Keratinocyte (primary cell): ENCODE data around the gene ACSL6. TPM values are rescaled to one million over a fixed set of nuclear protein-coding genes. Genes with fewer than 3 reads are reported as not detected.

ENCODE experiments used
- DNase-seq: peaks from one replicate; pipeline ENCODE4 v3.0.0-alpha.2; 2011; ENCODE audit warnings: low read depth, missing footprints, low spot score
- FAIRE-seq: peaks from 2 replicates; lab custom pipeline; 2011; peaks lifted over from hg19 to GRCh38; lab: Jason Lieb, UNC
- H2AFZ ChIP-seq: 2 replicates; pipeline ENCODE4 v1.6.0; 2012; ENCODE audit warnings: low read length, control low read depth, inconsistent platforms; ENCODE audit not compliant: control insufficient read depth
- H3K27ac ChIP-seq: 2 replicates; pipeline ENCODE4 v1.5.1; 2011; ENCODE audit warnings: low read length; ENCODE audit not compliant: control insufficient read depth, insufficient read depth
- H3K27me3 ChIP-seq: 3 replicates; pipeline ENCODE4 v1.6.0; 2011; ENCODE audit warnings: low read length; ENCODE audit not compliant: control insufficient read depth, insufficient read depth; ENCODE audit errors: extremely low read depth
- H3K36me3 ChIP-seq, 2 experiments: 2 replicates in 1 of 2; 3 replicates in 1 of 2; pipeline ENCODE4 v1.5.1; 2011; ENCODE audit warnings: low read length in 2 of 2, mild to moderate bottlenecking in 1 of 2; ENCODE audit not compliant: control insufficient read depth in 2 of 2, insufficient read depth in 2 of 2; ENCODE audit errors: extremely low read depth in 1 of 2
- H3K4me1 ChIP-seq: 3 replicates; pipeline ENCODE4 v1.5.1; 2011; ENCODE audit warnings: low read length; ENCODE audit not compliant: control insufficient read depth, insufficient read depth; ENCODE audit errors: extremely low read depth
- H3K4me2 ChIP-seq: 3 replicates; pipeline ENCODE4 v1.6.0; 2011; ENCODE audit warnings: low read depth, low read length; ENCODE audit not compliant: control insufficient read depth, insufficient read depth; ENCODE audit errors: extremely low read depth
- H3K4me3 ChIP-seq, 3 experiments: fragments of 200-600 bp in 1 of 3; sonication (generic) in 1 of 3; 2 replicates in 2 of 3; 3 replicates in 1 of 3; pipeline ENCODE4 v1.5.1; 2011 to 2016; ENCODE audit warnings: low read length in 3 of 3, mild to moderate bottlenecking in 3 of 3, control low read depth in 2 of 3, inconsistent platforms in 1 of 3, low read depth in 1 of 3, mixed read lengths in 1 of 3, mixed run types in 1 of 3, moderate library complexity in 1 of 3; ENCODE audit not compliant: control insufficient read depth in 2 of 3, insufficient read depth in 2 of 3; ENCODE audit errors: extremely low read depth in 1 of 3
- H3K79me2 ChIP-seq: 2 replicates; pipeline ENCODE4 v1.6.0; 2012; ENCODE audit warnings: low read length; ENCODE audit not compliant: control insufficient read depth, insufficient read depth
- H3K9ac ChIP-seq: 3 replicates; pipeline ENCODE4 v1.6.0; 2011; ENCODE audit warnings: low read length; ENCODE audit not compliant: control insufficient read depth, insufficient read depth; ENCODE audit errors: extremely low read depth
- H3K9me1 ChIP-seq: 3 replicates; pipeline ENCODE4 v1.6.0; 2011; ENCODE audit warnings: low read length; ENCODE audit not compliant: control insufficient read depth, insufficient read depth; ENCODE audit errors: extremely low read depth
- H3K9me3 ChIP-seq: 2 replicates; pipeline ENCODE4 v1.5.1; 2012; ENCODE audit warnings: low read depth, low read length; ENCODE audit not compliant: control insufficient read depth
- H4K20me1 ChIP-seq: 3 replicates; pipeline ENCODE4 v1.6.0; 2011; ENCODE audit warnings: low read length; ENCODE audit not compliant: control insufficient read depth, insufficient read depth; ENCODE audit errors: extremely low read depth
- CTCF ChIP-seq, 3 experiments: IDR thresholded peaks in 1 of 3; conservative IDR thresholded peaks in 1 of 3; optimal IDR thresholded peaks in 1 of 3; 2 replicates in 2 of 3; 3 replicates in 1 of 3; pipeline versions ENCODE3 to v1.5.1; 2011; ENCODE audit warnings: low read length in 3 of 3, mild to moderate bottlenecking in 3 of 3, moderate library complexity in 2 of 3, control low read depth in 1 of 3, inconsistent platforms in 1 of 3; ENCODE audit not compliant: insufficient read depth in 2 of 3; ENCODE audit errors: extremely low read depth in 1 of 3
- EZH2 ChIP-seq: IDR thresholded peaks from one replicate; pipeline ENCODE4 v1.6.1; 2012; ENCODE audit warnings: inconsistent platforms, mild to moderate bottlenecking, low read length, moderate library complexity
- dilution Hi-C: fragments of 300-500 bp; cut with MboI; formaldehyde crosslinking; loops from one replicate; pipeline ENCODE4 v1.7.0; 2020; ENCODE audit warnings: low sequenced_read_pairs; ENCODE audit not compliant: extremely low pct_ligation_motif_present
- polyA plus RNA-seq, 5 experiments: library from polyadenylated mRNA; depleted of rRNA in 3 of 5; stranded (reverse) in 3 of 5; stranded (forward) in 1 of 5; unstranded in 1 of 5; fragments of >200 nt; gene quantifications; 1 replicate in 1 of 5; 2 replicates in 3 of 5; 3 replicates in 1 of 5; pipeline versions ENCODE4 v1.2.1 to v1.2.3, GENCODE V29; 2011 to 2012; ENCODE audit warnings: missing spikeins in 2 of 5, low read depth in 1 of 5, low replicate concordance in 1 of 5

Gene ACSL6
- polyA plus RNA-seq, 1 donor (not counting 4 experiments of a cell fraction or from before 2014, with no cell fraction given), result 0.18 TPM

- Histone ChIP-seq H3K9ac (no peak overlapping the region), H3K4me3 (no peak overlapping the region), H3K9me3 (no peaks in the 10 kb centered on the region), H3K79me2 (no peaks in the 10 kb centered on the region), H3K27ac (no peak overlapping the region), H2AFZ (no peak overlapping the region), H3K27me3 (peaks cover 18% of the 10 kb centered on the region), H3K36me3 (no peaks in the 10 kb centered on the region), H3K4me1 (peaks cover 25% of the 10 kb centered on the region), H3K4me2 (no peak overlapping the region), H4K20me1 (no peaks in the 10 kb centered on the region), H3K9me1 (no peaks in the 10 kb centered on the region)
- TF ChIP-seq EZH2, result no peak
- TF ChIP-seq CTCF (optimal IDR thresholded peaks at IDR 0.05 in 1 of 3, IDR thresholded peaks at IDR 0.05 in 1 of 3, conservative IDR thresholded peaks at IDR 0.05 in 1 of 3; ENCODE audit: extremely low read depth in 1 of 3, insufficient read depth in 2 of 3, low read length in 3 of 3), result no peak
- DNase-seq (no peak), FAIRE-seq (no peak)
- dilution Hi-C loops, result no loop called here
Observed at GRCh38 chr5:132010645-132010988, 841 bp downstream of the ACSL6 start.

GRCh38 chr5:132009706-132010405, 1.6 kb downstream of the ACSL6 start:
- Histone ChIP-seq H3K9me1 (no peaks in the 10 kb centered on the region), H3K27ac (no peak overlapping the region), H3K4me2 (no peak overlapping the region), H3K9me3 (no peaks in the 10 kb centered on the region), H2AFZ (no peak overlapping the region), H3K27me3 (peaks cover 18% of the 10 kb centered on the region), H4K20me1 (no peaks in the 10 kb centered on the region), H3K36me3 (no peaks in the 10 kb centered on the region), H3K4me1 (peaks cover 25% of the 10 kb centered on the region), H3K4me3 (no peak overlapping the region), H3K9ac (no peak overlapping the region), H3K79me2 (no peaks in the 10 kb centered on the region)
- FAIRE-seq, result no peak
- TF ChIP-seq CTCF (optimal IDR thresholded peaks at IDR 0.05 in 1 of 3, IDR thresholded peaks at IDR 0.05 in 1 of 3, conservative IDR thresholded peaks at IDR 0.05 in 1 of 3; ENCODE audit: extremely low read depth in 1 of 3, insufficient read depth in 2 of 3, low read length in 3 of 3) (no peak), EZH2 (no peak)
- dilution Hi-C loops, result no loop called here
- no peak for DNase-seq
